HG02571 (cell line): Measurements from ENCODE around the gene DST.

Experiments used
- ATAC-seq: cut with Tn5 transposase; IDR thresholded peaks from one replicate; pipeline ENCODE4 v1.9.1; 2021; ENCODE audit warnings: mild to moderate bottlenecking, moderate library complexity; ENCODE audit not compliant: unreplicated experiment

Gene DST

GRCh38 chr6:56448046-56448445, 194.6 kb downstream of the DST start:
- ATAC-seq: no peak

GRCh38 chr6:56445818-56446217, 196.9 kb downstream of the DST start:
- no peak for ATAC-seq

- no peak for ATAC-seq
Measured at GRCh38 chr6:56444855-56445254, 197.8 kb downstream of the DST start.

- ATAC-seq: no peak
Measured at GRCh38 chr6:56440551-56440981, 202.1 kb downstream of the DST start.

GRCh38 chr6:56437171-56437900, 205.4 kb downstream of the DST start:
- no peak for ATAC-seq

- no peak for ATAC-seq
Measured at GRCh38 chr6:56435754-56436153, 206.9 kb downstream of the DST start.

- no peak for ATAC-seq
Measured at GRCh38 chr6:56435326-56435725, 207.4 kb downstream of the DST start.

GRCh38 chr6:56434606-56435005, 208.1 kb downstream of the DST start:
- ATAC-seq: no peak

GRCh38 chr6:56433119-56433518, 209.6 kb downstream of the DST start:
- ATAC-seq: no peak

GRCh38 chr6:56432194-56432593, 210.5 kb downstream of the DST start:
- no peak for ATAC-seq

GRCh38 chr6:56430629-56431600, 211.8 kb downstream of the DST start:
- ATAC-seq: no peak

GRCh38 chr6:56424542-56425083, 218.1 kb downstream of the DST start:
- no peak for ATAC-seq

GRCh38 chr6:56424064-56424463, 218.6 kb downstream of the DST start:
- no peak for ATAC-seq

- ATAC-seq: no peak
Measured at GRCh38 chr6:56420296-56420695, 222.4 kb downstream of the DST start.

- ATAC-seq: no peak
Measured at GRCh38 chr6:56419191-56419590, 223.5 kb downstream of the DST start.

GRCh38 chr6:56417823-56418222, 224.9 kb downstream of the DST start:
- ATAC-seq: no peak

GRCh38 chr6:56416247-56416646, 226.4 kb downstream of the DST start:
- ATAC-seq: no peak

- ATAC-seq: no peak
Measured at GRCh38 chr6:56408976-56409375, 233.7 kb downstream of the DST start.
